Measurements from ENCODE around the gene ZBTB20. TPM values are rescaled to one million over a fixed set of nuclear protein-coding genes. Genes with fewer than 3 reads are reported as not detected.
A peak's percentile ranks its signal among the peaks of the same experiment; 100 is the strongest.
"Not testable (repeated sequence)": the region's sequence is repeated elsewhere in the genome, so short reads cannot be mapped to it uniquely, and the experiment has no call there.

ZBTB20 gene
- total and polyA plus RNA-seq, 2 donors (not counting 1 experiment from before 2014, with no cell fraction given): 4.0 to 123 TPM

- no peak for TF ChIP-seq CTCF (IDR thresholded peaks at IDR 0.05)
- Histone ChIP-seq H3K9me3 (ENCODE audit: control extremely low read depth in 1 of 3, control insufficient read depth in 2 of 3, insufficient read depth in 1 of 3, low read length in 2 of 3) (peaks cover 0 to 10% (median 1%) of the 10 kb centered on the region in 3 donors), H4K20me1 (ENCODE audit: control insufficient read depth, insufficient read depth, low read length, poor library complexity, severe bottlenecking) (no peaks in the 10 kb centered on the region), H3K4me2 (replicated peaks; ENCODE audit: low read depth, low read length, poor library complexity, severe bottlenecking) (peak overlapping the region; percentile 74), H3K27ac (ENCODE audit: low read length in 2 of 2) (peak overlapping the region; percentile 75 to 78), H3K9ac (ENCODE audit: low read length) (peak overlapping the region; percentile 60), H3K36me3 (replicated peaks in 1 of 2; ENCODE audit: control extremely low read depth in 1 of 2, control insufficient read depth in 1 of 2, extremely low read depth in 1 of 2, insufficient read depth in 2 of 2, low read length in 1 of 2) (no peaks in the 10 kb centered on the region), H3K4me3 (ENCODE audit: control extremely low read depth in 1 of 5, extremely low read depth in 1 of 5, insufficient read depth in 1 of 5, low read depth in 2 of 5, low read length in 4 of 5) (peak overlapping the region in 4 of 5 experiments; percentile 16 to 69 (median 43)), H2AFZ (ENCODE audit: insufficient read depth, low read depth, low read length, poor library complexity, severe bottlenecking) (peak overlapping the region; percentile 78), H3K27me3 (replicated peaks in 1 of 4; ENCODE audit: control extremely low read depth in 1 of 4, control insufficient read depth in 3 of 4, insufficient read depth in 4 of 4, low read length in 3 of 4) (no peaks in the 10 kb centered on the region), H3K4me1 (ENCODE audit: control insufficient read depth in 2 of 2, insufficient read depth in 2 of 2, low read length in 2 of 2) (peaks cover 23% of the 10 kb centered on the region in 2 donors), H3K79me2 (ENCODE audit: control insufficient read depth, insufficient read depth, low read length) (no peaks in the 10 kb centered on the region)
- POLR2A ChIA-PET: interaction anchor here (0.8 to 1.9 kb wide), 2 partner anchors 14 to 40 kb away, joined by 3 to 18 read pairs; partner anchors contain the start of gene ZBTB20
- no peak for DNase-seq
- Mint-ChIP-seq H3K27me3 (no peaks in the 10 kb centered on the region), H3K4me3 (peak overlapping the region; percentile 78), H3K4me1 (peaks cover 22% of the 10 kb centered on the region), H3K9me3 (ENCODE audit: insufficient read depth) (no peaks in the 10 kb centered on the region), H3K27ac (peak overlapping the region; percentile 97)
- ATAC-seq (ENCODE audit: low read depth): peak; percentile 18
- intact Hi-C loops (cut with micrococcal nuclease): loop anchor here (2.0 kb wide), 1 partner anchor 40 kb away; the partner anchor contains the start of gene ZBTB20
- WGBS (ENCODE audit: insufficient coverage): 5% methylated on average over 3 of the region's 6 CpGs
- CTCF ChIA-PET: interaction anchor here (1.0 to 2.1 kb wide), 5 partner anchors 18 to 598 kb away, joined by 3 to 6 read pairs (median 4); no protein-coding TSS in a partner anchor
Observed at GRCh38 chr3:115186351-115187148, 39.5 kb upstream of the ZBTB20 start.

GRCh38 chr3:115184859-115185572 is 37.9 kb upstream of the ZBTB20 start:
- H3K27ac Mint-ChIP-seq; H3K9me3 ChIP-seq (ENCODE audit: control extremely low read depth in 1 of 3, control insufficient read depth in 2 of 3, insufficient read depth in 1 of 3, low read length in 2 of 3); H3K9me3 Mint-ChIP-seq (ENCODE audit: insufficient read depth); H3K4me2 ChIP-seq (replicated peaks; ENCODE audit: low read depth, low read length, poor library complexity, severe bottlenecking); H3K27me3 ChIP-seq (replicated peaks in 1 of 4; ENCODE audit: control extremely low read depth in 1 of 4, control insufficient read depth in 3 of 4, insufficient read depth in 4 of 4, low read length in 3 of 4); intact Hi-C loops (cut with micrococcal nuclease); H3K27me3 Mint-ChIP-seq; H3K4me3 ChIP-seq (ENCODE audit: control extremely low read depth in 1 of 5, extremely low read depth in 1 of 5, insufficient read depth in 1 of 5, low read depth in 2 of 5, low read length in 4 of 5); H3K4me3 Mint-ChIP-seq; DNase-seq; H2AFZ ChIP-seq (ENCODE audit: insufficient read depth, low read depth, low read length, poor library complexity, severe bottlenecking); H4K20me1 ChIP-seq (ENCODE audit: control insufficient read depth, insufficient read depth, low read length, poor library complexity, severe bottlenecking); ATAC-seq (ENCODE audit: low read depth); H3K36me3 ChIP-seq (replicated peaks in 1 of 2; ENCODE audit: control extremely low read depth in 1 of 2, control insufficient read depth in 1 of 2, extremely low read depth in 1 of 2, insufficient read depth in 2 of 2, low read length in 1 of 2); POLR2A ChIA-PET; H3K79me2 ChIP-seq (ENCODE audit: control insufficient read depth, insufficient read depth, low read length); H3K9ac ChIP-seq (ENCODE audit: low read length); H3K27ac ChIP-seq (ENCODE audit: low read length in 2 of 2): not testable (repeated sequence)
- CTCF ChIA-PET: interaction anchor here (0.6 kb wide), 1 partner anchor 1443 kb away, joined by 3 read pairs; no protein-coding TSS in a partner anchor
- 97% methylated on average over 28 of the region's 32 CpGs for WGBS (ENCODE audit: insufficient coverage)
- H3K4me1 ChIP-seq (ENCODE audit: control insufficient read depth in 2 of 2, insufficient read depth in 2 of 2, low read length in 2 of 2): peaks cover 23% of the 10 kb centered on the region in 2 donors
- peaks cover 22% of the 10 kb centered on the region for H3K4me1 Mint-ChIP-seq

GRCh38 chr3:115178930-115179329 is 31.8 kb upstream of the ZBTB20 start:
- H3K4me1 Mint-ChIP-seq; H3K4me1 ChIP-seq (ENCODE audit: control insufficient read depth in 2 of 2, insufficient read depth in 2 of 2, low read length in 2 of 2); H3K27ac ChIP-seq (ENCODE audit: low read length in 2 of 2); H3K79me2 ChIP-seq (ENCODE audit: control insufficient read depth, insufficient read depth, low read length); POLR2A ChIA-PET; H3K9me3 ChIP-seq (ENCODE audit: control extremely low read depth in 1 of 3, control insufficient read depth in 2 of 3, insufficient read depth in 1 of 3, low read length in 2 of 3); H3K9ac ChIP-seq (ENCODE audit: low read length); CTCF ChIA-PET; H3K27me3 ChIP-seq (replicated peaks in 1 of 4; ENCODE audit: control extremely low read depth in 1 of 4, control insufficient read depth in 3 of 4, insufficient read depth in 4 of 4, low read length in 3 of 4); intact Hi-C loops (cut with micrococcal nuclease); H3K4me2 ChIP-seq (replicated peaks; ENCODE audit: low read depth, low read length, poor library complexity, severe bottlenecking); H4K20me1 ChIP-seq (ENCODE audit: control insufficient read depth, insufficient read depth, low read length, poor library complexity, severe bottlenecking); H3K27ac Mint-ChIP-seq; H3K36me3 ChIP-seq (replicated peaks in 1 of 2; ENCODE audit: control extremely low read depth in 1 of 2, control insufficient read depth in 1 of 2, extremely low read depth in 1 of 2, insufficient read depth in 2 of 2, low read length in 1 of 2); H3K4me3 ChIP-seq (ENCODE audit: control extremely low read depth in 1 of 5, extremely low read depth in 1 of 5, insufficient read depth in 1 of 5, low read depth in 2 of 5, low read length in 4 of 5); H3K9me3 Mint-ChIP-seq (ENCODE audit: insufficient read depth); H3K4me3 Mint-ChIP-seq; DNase-seq; ATAC-seq (ENCODE audit: low read depth); H2AFZ ChIP-seq (ENCODE audit: insufficient read depth, low read depth, low read length, poor library complexity, severe bottlenecking): not testable (repeated sequence)
- WGBS (ENCODE audit: insufficient coverage): 87% methylated on average over 9 of the region's 10 CpGs
- peaks cover 23% of the 10 kb centered on the region for H3K27me3 Mint-ChIP-seq

Data from B cell (primary cell).